ENCODE measurements around the gene ZSWIM3. TPM values are rescaled to one million over a fixed set of nuclear protein-coding genes. Genes with fewer than 3 reads are reported as not detected.

ZSWIM3 gene
- total and polyA plus RNA-seq, 2 of the 13 experiments (the other 11 are each of a cell fraction or from before 2014, with no cell fraction given): 5.2 to 5.8 TPM

GRCh38 chr20:45890985-45891983 is 33.9 kb downstream of the ZSWIM3 start, which contains the start of the genes CTSA and NEURL2 (continued):
- peak; percentile 95 for TF ChIP-seq ZNF609 (CRISPR knock-in tag; IDR thresholded peaks at IDR 0.05; ENCODE audit: borderline replicate concordance)
- TF ChIP-seq NCOA2 (CRISPR knock-in tag; IDR thresholded peaks at IDR 0.05): peak; percentile 95
- TF ChIP-seq FOSL1 (CRISPR knock-in tag; IDR thresholded peaks at IDR 0.05; ENCODE audit: borderline replicate concordance): peak; percentile 23
- TF ChIP-seq MYNN (CRISPR knock-in tag; IDR thresholded peaks at IDR 0.05; ENCODE audit: low read depth): peak; percentile 80
- peak; percentile 65; the same call in 1 of the 2 replicates for TF ChIP-seq ZNF569 (CRISPR knock-in tag; IDR thresholded peaks at IDR 0.05; ENCODE audit: borderline replicate concordance)

Data from HepG2 (cell line).